ENCODE results near the gene SPSB1. TPM values are rescaled to one million over a fixed set of nuclear protein-coding genes. Genes with fewer than 3 reads are reported as not detected.

The SPSB1 gene
- polyA plus RNA-seq, 1 donor from 2014 or later = 1.4 TPM

GRCh38 chr1:9368356-9368755, 75.7 kb downstream of the SPSB1 start:
- Histone ChIP-seq H3F3A (ENCODE audit: insufficient read depth, low read length, poor library complexity, severe bottlenecking) (no peaks in the 10 kb centered on the region), H3K79me2 (replicated peaks; ENCODE audit: insufficient read depth, low read length) (no peaks in the 10 kb centered on the region), H3K36me3 (ENCODE audit: insufficient read depth, low read length) (no peaks in the 10 kb centered on the region), H3K4me2 (ENCODE audit: low read length) (no peak overlapping the region), H3K4me3 (ENCODE audit: low read length) (no peak overlapping the region), H3K27me3 (ENCODE audit: insufficient read depth, low read depth, low read length) (no peaks in the 10 kb centered on the region), H3K27ac (ENCODE audit: low read length) (no peak overlapping the region), H2AFZ (ENCODE audit: low read depth, low read length) (no peak overlapping the region), H3K9me3 (ENCODE audit: low read length) (no peaks in the 10 kb centered on the region), H3K9ac (ENCODE audit: low read length) (no peak overlapping the region), H4K20me1 (ENCODE audit: insufficient read depth) (no peaks in the 10 kb centered on the region), H3K9me2 (ENCODE audit: insufficient read depth, low read length) (no peaks in the 10 kb centered on the region)
- TF ChIP-seq TAF1 (IDR thresholded peaks at IDR 0.05; ENCODE audit: low read depth) (no peak), EZH2 (IDR thresholded peaks at IDR 0.05; ENCODE audit: borderline replicate concordance, insufficient read depth, low read length, poor library complexity, severe bottlenecking) (no peak), EP300 (conservative IDR thresholded peaks at IDR 0.05; ENCODE audit: poor library complexity, severe bottlenecking) (no peak), MXI1 (conservative IDR thresholded peaks at IDR 0.05; ENCODE audit: poor library complexity, severe bottlenecking) (no peak), RAD21 (conservative IDR thresholded peaks at IDR 0.05) (no peak), POLR2AphosphoS5 (IDR thresholded peaks at IDR 0.05) (no peak), SMC3 (conservative IDR thresholded peaks at IDR 0.05; ENCODE audit: poor library complexity) (no peak), CTCF (IDR thresholded peaks at IDR 0.05; ENCODE audit: poor library complexity, severe bottlenecking) (no peak), REST (IDR thresholded peaks at IDR 0.05; ENCODE audit: borderline replicate concordance) (no peak)

- H3K9me2 ChIP-seq (ENCODE audit: insufficient read depth, low read length) = no peaks in the 10 kb centered on the region
- H3K9ac ChIP-seq (ENCODE audit: low read length) = no peak overlapping the region
- H3K4me2 ChIP-seq (ENCODE audit: low read length) = no peak overlapping the region
- no peaks in the 10 kb centered on the region for H4K20me1 ChIP-seq (ENCODE audit: insufficient read depth)
- no peak for TF ChIP-seq RAD21 (conservative IDR thresholded peaks at IDR 0.05)
- no peak for TF ChIP-seq MXI1 (conservative IDR thresholded peaks at IDR 0.05; ENCODE audit: poor library complexity, severe bottlenecking)
- no peak for TF ChIP-seq TAF1 (IDR thresholded peaks at IDR 0.05; ENCODE audit: low read depth)
- no peak for TF ChIP-seq POLR2AphosphoS5 (IDR thresholded peaks at IDR 0.05)
- TF ChIP-seq REST (IDR thresholded peaks at IDR 0.05; ENCODE audit: borderline replicate concordance) = no peak
- TF ChIP-seq CTCF (IDR thresholded peaks at IDR 0.05; ENCODE audit: poor library complexity, severe bottlenecking) = no peak
- no peaks in the 10 kb centered on the region for H3K36me3 ChIP-seq (ENCODE audit: insufficient read depth, low read length)
- no peak overlapping the region for H3K27ac ChIP-seq (ENCODE audit: low read length)
- H3K9me3 ChIP-seq (ENCODE audit: low read length) = no peaks in the 10 kb centered on the region
- H3K27me3 ChIP-seq (ENCODE audit: insufficient read depth, low read depth, low read length) = no peaks in the 10 kb centered on the region
- H3K4me3 ChIP-seq (ENCODE audit: low read length) = no peak overlapping the region
- no peaks in the 10 kb centered on the region for H3F3A ChIP-seq (ENCODE audit: insufficient read depth, low read length, poor library complexity, severe bottlenecking)
- H3K79me2 ChIP-seq (replicated peaks; ENCODE audit: insufficient read depth, low read length) = no peaks in the 10 kb centered on the region
- no peak overlapping the region for H2AFZ ChIP-seq (ENCODE audit: low read depth, low read length)
Observed at GRCh38 chr1:9369964-9370788, 77.5 kb downstream of the SPSB1 start.

Measured in neural cell (in vitro differentiated cells).